HL-60/S4 (cell line): ENCODE measurements around the gene EGLN2.
"Not testable (repeated sequence)": the region's sequence is repeated elsewhere in the genome, so short reads cannot be mapped to it uniquely, and the experiment has no call there.

Source experiments
- in situ Hi-C: fragments of 300-500 bp; cut with MboI; formaldehyde crosslinking; loops from 2 replicates; pipeline ENCODE4 v1.14.3; 2022; ENCODE audit warnings: low sequenced_read_pairs

Gene EGLN2

DNA sequence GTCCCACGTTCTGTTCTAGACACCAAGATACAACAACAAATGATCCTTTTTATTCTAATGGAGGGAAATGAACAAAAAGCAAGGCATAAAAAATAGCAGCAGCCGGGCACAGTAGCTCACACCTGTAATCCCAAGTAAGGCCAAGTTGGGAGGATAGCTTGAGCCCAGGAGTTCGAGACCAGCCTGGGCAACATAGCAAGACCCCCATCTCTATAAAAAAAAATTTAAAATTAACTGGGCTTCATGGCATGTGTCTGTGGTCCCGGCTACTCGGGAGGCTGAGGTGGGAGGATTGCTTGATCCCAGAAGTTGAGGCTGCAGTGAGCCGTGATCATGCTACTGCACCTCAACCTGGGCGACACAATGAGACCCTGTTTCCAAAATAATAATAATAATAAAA lies 22.6 kb upstream of the EGLN2 start:
- in situ Hi-C loops, result no loop called here

DNA sequence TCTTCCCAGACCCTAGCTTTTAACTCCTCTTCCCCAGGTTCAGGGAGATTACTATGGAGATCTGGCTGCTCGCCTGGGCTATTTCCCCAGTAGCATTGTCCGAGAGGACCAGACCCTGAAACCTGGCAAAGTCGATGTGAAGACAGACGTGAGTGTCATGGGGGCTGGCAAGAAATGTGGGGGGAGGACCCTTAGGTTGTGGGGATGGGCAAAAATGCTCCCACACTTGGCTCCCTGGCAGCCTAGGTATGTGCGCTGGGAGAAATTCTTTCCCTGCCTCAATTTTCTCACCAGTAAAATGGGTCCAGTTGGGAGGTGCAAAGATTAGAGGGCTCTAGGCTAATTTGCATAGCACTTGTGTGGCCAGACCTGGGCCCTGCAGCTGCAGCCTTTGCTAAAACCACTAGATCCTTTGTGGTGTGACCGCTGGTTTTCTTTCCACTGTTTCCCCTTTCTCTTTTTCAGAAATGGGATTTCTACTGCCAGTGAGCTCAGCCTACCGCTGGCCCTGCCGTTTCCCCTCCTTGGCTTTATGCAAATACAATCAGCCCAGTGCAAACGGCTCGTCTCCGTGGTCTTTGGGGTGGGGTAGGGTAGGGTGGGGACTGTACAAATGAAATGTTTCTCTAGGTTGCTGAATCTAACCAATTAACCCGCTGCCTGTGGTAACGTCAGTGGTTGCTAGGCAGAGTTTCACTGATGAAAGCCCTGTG lies 21.9 kb upstream of the EGLN2 start:
- in situ Hi-C loops, result no loop called here

DNA sequence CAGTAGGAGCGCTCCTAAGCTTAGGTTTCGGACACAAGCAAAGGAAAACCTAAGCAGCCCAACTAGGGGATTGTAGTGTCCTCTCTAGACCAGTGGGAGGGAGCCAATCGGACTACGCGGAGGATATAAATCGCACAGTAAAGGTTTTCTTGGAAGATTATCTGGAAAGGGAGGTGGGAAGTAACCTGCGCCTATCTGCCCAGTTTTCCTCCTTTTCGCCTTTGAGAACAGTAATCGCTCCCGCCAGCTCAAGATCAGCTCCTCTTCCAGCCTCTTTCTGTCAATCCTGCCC lies 21.4 kb upstream of the EGLN2 start:
- in situ Hi-C loops, result no loop called here

DNA sequence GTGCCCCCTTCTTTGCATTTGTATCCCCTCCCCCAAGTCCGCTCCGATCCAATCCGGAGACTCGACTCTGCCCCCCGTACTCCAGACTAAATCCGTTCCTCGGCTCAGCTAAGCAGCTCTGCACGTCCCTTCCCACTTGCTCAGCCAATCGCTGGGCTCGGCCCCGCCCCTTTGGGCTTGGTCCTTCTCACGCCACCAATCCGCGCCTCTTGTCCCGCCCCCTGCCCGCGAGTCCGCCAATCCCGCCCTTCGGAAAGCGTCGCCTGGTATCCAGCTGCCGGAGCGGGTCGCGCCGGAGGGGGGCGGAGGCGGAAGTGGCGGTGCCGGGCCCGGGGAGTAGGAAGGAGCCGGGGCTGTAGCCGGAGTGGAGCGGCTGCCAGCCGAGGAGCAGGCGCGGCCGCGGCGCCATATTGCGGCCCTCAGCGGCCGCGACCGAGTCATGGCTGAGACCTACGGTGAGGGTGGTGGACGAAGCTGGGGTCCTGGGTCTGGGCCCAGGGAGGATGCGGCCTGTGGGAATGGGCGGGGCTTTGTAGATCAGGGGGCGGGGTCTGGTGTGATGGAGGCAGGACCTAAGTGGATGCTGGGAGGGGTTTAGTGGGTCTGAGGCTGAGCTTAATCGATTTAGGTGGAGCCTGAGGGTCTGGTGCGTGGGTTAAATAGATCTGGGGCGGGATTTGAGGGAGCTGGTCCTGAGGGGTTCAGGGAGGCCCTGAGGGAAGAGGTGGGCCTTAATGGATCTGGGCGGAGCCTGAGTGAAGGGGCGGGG lies 20.9 kb upstream of the EGLN2 start, which contains the start of gene RAB4B:
Gene RAB4B, plus strand, starts transcription at position 311 of the 769 bp plus-strand sequence. Its CDS starts 129 bp downstream, at position 440.
- in situ Hi-C loops, result no loop called here

DNA sequence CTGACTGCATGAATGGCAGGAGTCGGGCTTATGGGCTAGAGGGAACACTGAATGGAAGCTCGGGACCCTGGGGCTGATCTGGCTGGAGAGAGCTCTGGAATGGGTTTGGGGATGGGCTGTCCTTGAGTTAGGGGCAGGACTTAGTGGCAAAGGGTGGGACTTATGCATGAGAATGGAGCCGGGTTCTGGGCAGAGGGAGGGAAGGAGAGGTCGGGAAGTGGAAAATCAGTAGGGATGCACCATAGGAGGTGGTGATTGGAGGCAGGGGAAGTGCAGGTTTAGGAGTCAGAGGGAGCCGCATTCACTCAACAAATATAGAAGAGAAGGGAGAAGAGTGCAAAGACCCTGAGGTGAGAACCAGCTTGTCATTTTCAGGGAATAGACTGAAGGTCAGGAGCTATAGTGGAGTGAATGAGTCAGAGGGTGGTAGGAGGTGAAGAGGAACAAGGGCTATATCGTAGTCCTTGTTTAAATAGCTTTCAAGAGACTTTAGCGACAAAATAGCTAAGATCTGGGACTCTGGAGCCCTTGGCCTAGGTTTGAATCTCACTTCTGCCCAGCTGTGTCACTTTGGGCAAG lies 20.2 kb upstream of the EGLN2 start:
- in situ Hi-C loops, result no loop called here

DNA sequence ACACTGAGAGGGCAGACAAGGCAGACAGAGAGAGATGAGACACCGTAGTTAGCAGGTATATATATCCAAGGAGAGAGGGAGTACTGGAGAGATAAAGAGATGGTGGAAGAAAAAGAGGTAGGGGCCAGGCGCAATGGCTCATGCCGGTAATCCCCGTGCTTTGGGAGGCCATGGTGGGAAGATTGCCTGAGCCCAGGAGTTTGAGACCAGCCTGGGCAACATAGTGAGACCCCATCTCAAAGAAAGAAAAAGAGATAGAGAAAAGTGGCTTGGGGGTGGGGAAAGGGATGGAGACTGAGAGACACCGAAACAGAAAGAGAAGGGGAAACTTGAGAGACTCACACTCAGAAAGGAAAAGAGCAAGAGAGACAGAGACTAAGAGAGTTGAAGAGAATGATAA lies 18.4 kb upstream of the EGLN2 start:
- in situ Hi-C loops, result no loop called here

DNA sequence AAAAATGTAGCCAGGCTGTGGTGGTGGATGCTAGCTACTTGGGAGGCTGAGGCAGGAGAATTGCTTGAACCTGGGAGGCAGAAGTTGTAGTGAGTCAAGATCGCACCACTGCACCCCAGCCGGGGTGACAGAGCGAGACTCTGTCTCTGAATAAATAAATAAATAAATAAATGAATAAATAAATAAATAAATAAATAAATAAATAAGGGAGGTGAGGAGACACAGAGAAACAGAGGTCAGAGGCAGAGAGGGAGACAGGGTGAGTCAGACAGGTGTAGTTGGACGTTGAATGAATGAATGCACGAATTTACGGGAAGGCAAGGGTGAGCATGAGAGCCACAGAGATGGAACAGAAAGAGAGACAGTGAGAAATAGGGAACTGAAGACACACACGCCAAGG lies 17.9 kb upstream of the EGLN2 start:
- in situ Hi-C loops, result no loop called here

DNA sequence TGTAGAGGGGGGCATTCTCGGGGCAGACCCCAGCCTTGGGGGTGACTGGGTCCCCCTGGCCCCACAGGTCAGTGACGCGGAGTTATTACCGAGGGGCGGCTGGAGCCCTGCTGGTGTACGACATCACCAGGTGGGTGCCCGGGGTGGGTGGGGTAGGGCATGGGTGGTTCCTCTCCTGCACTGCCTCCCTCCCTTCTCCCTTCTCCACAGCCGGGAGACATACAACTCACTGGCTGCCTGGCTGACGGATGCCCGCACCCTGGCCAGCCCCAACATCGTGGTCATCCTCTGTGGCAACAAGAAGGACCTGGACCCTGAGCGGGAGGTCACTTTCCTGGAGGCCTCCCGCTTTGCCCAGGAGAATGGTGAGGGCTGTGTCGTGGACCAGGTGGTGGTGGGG lies 15.3 kb upstream of the EGLN2 start:
- in situ Hi-C loops, result no loop called here

DNA sequence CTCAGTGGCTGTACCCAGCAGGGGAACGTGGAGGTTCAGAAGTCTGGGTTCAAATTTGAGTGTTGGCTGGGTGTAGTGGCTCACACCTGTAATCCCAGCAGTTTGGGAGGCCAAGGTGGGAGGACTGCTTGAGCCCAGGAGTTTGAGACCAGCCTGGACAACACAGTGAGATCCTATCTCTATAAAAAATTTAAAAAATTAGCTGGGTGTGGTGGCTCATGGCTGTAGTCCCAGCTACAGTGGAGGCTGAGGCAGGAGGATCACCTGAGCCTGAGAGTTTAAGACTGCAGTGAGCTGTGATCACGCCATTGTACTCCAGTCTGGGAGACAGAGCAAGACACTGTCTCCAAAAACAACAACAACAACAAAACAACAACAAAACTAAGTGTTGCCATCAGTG lies 14.8 kb upstream of the EGLN2 start:
- in situ Hi-C loops, result not testable (repeated sequence)

DNA sequence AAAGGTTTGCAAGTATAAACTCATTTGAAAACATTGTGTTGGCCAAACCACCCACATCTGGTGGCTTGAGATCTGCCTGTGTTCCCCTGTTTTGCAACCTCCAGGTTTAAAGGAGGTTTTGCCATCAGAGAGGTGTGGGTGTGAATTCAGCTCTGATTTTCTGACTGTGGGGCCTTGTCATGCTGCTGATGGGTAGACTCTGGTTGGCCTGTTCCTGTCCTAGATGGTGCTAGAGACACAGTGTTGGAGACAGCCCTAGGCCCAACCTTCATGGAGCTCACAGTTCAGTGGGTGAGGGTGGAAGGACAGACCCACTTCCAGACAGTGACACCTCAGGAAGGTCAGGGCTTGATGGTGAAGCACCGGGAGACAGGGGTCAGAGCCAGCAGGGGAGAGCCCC lies 13.5 kb upstream of the EGLN2 start:
- in situ Hi-C loops, result no loop called here

DNA sequence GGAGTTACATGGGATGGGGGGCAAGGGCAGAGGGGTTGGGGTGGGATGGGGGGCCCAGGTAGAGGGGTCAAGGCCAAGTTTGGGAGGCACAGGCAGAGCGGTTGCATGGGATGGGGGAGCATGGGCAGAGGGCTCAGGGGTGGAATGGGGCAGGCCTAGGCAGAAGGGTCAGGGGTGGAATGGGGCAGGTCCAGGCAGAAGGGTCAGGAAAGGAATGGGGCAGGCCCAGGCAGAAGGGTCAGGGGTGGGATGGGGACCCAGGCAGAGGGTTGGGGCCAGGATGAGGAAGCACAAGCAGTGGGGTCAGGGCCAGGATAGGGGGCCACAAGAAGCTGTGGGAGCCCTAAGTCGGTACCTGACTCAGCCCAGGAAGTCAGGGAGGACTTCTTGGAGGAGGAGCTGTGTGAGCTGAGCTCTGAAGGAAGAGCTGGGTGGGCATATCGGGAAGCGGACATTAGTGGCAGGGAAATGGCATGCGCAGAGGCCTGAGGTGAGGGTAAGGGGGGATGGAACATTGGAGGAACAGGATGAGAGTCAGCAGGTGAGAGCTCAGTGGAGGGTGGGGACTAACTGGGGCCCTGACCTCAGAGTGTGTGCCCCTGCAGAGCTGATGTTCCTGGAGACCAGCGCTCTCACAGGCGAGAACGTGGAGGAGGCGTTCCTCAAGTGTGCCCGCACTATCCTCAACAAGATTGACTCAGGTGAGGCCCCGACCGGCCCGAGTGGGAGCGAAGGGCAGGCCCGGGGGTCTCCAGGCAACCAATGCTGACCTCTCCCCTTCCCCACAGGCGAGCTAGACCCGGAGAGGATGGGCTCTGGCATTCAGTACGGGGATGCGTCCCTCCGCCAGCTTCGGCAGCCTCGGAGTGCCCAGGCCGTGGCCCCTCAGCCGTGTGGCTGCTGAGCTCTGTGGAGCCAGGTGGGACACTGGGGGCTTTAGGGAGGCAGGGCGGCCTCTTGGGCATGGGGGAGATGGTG lies 12.6 kb upstream of the EGLN2 start:
- in situ Hi-C loops, result no loop called here

DNA sequence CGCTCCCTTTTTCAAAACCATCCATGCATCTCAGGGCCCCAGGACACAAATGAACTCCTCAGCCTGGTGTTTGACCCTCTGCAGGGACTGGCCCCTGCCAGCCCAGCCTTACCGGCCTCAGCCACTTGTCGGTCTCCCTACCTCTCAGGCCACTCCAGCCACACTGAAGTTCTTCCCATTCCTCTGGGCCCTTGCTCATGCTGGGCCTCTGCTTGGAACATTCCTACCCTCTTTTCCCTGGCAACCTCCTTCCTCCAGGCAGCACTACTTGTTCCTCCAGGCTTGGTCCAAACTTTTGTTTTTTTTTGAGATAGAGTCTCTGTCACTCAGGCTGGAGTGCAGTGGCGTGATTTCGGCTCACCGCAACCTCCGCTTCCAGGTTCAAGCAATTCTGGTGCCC lies 7.6 kb upstream of the EGLN2 start:
- in situ Hi-C loops, result no loop called here

DNA sequence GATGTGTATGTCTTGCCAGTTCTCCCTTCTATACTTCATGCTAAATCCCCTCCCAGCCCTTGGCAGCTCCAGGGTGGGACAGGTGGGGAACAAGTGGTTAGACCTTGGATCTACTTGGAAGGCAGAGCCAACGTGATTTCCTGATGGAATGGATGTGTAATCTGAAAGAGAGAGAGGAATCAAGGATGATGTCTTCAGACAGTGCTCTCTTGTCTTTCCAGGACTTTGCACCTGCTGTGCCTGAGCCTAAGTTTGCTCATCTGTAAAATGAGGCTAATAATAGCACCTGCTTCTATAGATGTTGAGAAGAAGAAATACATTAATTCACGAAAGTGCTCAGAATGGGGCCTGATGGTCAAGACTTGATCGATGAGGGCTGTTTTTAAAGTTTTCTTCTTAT lies 7.0 kb upstream of the EGLN2 start:
- in situ Hi-C loops, result no loop called here

DNA sequence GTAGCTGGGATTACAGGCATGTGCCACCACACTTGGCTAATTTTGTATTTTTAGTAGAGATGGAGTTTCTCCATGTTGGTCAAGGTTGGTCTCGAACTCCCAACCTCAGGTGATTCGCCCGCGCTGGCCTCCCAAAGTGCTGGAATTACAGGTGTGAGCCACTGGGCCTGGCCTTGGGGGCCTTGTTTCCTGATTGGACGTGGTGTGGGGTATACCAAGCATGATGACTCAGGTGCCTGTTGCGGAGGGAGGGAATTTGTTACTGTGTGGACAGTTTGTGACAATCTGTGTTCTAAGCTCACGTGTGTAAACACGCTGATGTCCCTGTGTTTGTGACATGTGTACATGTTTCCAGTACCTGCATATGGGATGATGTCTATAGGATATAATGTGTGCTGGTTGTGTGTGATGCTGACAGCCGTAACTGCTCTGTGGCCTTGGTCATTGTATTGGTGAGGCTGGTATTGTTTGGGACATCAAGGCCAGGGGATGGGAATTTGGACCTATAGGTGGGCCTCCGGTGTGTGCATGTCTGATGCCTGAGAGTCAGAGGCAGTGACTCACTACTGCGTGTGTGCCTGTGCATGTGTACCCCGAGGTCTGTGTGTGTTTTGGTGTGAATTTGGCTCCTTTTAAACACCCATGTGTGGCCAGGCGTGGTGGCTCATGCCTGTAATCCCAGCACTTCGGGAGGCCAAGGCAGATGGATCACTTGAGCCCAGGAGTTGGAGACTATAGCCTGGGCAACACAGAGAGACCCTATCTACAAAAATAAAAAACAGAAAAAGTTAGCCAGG lies 1.6 kb upstream of the EGLN2 start:
- in situ Hi-C loops, result no loop called here

DNA sequence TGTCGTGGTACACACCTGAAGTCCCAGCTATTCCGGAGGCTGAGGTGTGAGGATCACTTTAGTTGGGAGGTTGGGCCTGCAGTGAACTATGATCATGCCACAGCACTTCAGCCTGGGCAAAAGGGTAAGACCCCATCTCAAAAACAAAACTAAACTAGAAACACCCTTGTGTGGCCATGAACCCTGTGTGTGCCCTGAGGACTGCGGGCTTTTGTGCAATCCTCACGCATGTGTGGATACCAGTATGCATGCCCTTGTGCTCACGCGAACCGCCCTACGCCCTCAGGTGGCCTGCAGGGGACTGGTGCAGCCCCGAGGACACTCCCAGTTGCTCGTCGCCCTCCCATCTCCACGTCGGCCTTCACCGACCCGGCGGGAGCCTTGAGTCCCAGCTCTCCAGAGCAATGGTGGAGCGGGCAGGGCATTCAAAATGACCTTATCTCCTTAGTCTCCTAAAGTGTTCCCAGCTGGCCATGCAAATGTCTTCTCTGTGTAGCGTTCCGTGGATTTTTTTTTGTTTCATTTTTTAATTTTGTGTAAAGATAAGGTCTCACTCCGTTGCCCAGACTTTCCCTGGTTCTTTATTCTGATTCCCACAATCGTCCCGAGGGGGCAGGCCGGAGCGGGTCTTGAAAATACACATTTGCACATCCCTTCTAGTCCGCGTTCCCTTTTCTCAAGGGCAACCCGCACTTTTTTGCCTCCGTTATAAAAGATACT lies 868 bp upstream of the EGLN2 start:
- in situ Hi-C loops, result no loop called here

DNA sequence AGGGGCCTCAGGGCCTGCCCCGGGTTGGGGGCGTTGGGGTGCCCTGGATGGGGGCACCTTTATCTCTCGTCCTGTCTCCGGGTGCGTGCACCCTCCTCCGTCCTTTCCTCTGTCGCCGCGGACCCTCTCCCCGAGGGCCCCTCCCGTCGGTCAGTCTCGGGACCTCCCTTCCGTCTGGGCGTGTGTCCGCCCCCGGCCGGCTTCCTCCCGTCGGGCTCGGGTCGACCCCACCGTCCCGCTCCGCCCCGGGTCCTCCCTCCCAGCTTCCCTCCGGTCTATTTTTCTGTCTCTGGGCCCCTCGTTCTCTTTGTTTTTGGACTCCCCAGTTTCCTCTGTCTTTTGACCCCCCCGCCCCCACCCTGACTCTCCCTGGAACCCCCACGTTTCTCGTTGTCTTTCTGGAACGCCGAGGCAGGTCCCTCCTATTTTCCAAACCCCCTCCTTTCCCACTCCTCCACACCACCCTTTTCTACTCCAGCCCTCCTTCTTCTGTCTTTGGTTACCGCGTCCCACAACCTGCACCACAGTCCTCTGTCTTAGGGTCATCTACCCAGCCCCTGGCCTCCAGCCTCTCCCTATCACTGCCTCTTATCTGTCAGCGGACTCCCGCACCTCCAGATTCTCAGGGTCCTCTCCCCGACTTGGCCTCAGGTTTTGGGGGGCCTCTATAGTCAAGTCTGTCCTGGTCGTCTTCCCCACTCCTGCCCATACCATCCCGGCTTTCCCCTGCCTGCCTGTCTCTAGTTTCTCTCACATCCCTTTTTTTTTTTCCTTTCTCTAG lies 757 bp downstream of the EGLN2 start:
- in situ Hi-C loops, result loop anchor here (25.0 kb wide), 1 partner anchor 338 kb away; no protein-coding TSS in a partner anchor

DNA sequence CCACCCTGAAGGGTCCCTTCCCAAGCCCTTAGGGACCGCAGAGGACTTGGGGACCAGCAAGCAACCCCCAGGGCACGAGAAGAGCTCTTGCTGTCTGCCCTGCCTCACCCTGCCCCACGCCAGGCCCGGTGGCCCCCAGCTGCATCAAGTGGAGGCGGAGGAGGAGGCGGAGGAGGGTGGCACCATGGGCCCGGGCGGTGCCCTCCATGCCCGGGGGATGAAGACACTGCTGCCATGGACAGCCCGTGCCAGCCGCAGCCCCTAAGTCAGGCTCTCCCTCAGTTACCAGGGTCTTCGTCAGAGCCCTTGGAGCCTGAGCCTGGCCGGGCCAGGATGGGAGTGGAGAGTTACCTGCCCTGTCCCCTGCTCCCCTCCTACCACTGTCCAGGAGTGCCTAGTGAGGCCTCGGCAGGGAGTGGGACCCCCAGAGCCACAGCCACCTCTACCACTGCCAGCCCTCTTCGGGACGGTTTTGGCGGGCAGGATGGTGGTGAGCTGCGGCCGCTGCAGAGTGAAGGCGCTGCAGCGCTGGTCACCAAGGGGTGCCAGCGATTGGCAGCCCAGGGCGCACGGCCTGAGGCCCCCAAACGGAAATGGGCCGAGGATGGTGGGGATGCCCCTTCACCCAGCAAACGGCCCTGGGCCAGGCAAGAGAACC lies 1.5 kb downstream of the EGLN2 start:
- in situ Hi-C loops, result loop anchor here (25.0 kb wide), 1 partner anchor 337 kb away; no protein-coding TSS in a partner anchor

DNA sequence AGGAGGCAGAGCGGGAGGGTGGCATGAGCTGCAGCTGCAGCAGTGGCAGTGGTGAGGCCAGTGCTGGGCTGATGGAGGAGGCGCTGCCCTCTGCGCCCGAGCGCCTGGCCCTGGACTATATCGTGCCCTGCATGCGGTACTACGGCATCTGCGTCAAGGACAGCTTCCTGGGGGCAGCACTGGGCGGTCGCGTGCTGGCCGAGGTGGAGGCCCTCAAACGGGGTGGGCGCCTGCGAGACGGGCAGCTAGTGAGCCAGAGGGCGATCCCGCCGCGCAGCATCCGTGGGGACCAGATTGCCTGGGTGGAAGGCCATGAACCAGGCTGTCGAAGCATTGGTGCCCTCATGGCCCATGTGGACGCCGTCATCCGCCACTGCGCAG lies 2.0 kb downstream of the EGLN2 start:
- in situ Hi-C loops, result loop anchor here (25.0 kb wide), 1 partner anchor 336 kb away; no protein-coding TSS in a partner anchor
